HG03196 (cell line): ENCODE results near the gene CEP72.
"Not testable (repeated sequence)": the region's sequence is repeated elsewhere in the genome, so short reads cannot be mapped to it uniquely, and the experiment has no call there.

ENCODE experiments used
- ATAC-seq: cut with Tn5 transposase; IDR thresholded peaks from one replicate; pipeline ENCODE4 v1.9.1; 2021; ENCODE audit not compliant: unreplicated experiment

The CEP72 gene, protein sequence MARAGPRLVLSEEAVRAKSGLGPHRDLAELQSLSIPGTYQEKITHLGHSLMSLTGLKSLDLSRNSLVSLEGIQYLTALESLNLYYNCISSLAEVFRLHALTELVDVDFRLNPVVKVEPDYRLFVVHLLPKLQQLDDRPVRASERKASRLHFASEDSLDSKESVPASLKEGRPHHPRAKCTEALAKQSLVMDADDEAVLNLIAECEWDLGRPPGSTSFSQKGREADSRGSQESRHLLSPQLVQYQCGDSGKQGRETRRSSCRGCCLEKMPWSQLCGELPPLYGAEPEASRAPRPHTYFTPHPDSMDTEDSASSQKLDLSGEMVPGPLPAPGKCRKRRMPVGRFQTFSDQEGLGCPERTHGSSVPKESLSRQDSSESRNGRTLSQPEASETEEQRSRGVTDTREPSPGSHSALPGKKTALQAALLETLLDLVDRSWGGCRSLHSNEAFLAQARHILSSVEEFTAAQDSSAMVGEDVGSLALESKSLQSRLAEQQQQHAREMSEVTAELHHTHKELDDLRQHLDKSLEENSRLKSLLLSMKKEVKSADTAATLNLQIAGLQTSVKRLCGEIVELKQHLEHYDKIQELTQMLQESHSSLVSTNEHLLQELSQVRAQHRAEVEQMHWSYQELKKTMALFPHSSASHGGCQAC

DNA sequence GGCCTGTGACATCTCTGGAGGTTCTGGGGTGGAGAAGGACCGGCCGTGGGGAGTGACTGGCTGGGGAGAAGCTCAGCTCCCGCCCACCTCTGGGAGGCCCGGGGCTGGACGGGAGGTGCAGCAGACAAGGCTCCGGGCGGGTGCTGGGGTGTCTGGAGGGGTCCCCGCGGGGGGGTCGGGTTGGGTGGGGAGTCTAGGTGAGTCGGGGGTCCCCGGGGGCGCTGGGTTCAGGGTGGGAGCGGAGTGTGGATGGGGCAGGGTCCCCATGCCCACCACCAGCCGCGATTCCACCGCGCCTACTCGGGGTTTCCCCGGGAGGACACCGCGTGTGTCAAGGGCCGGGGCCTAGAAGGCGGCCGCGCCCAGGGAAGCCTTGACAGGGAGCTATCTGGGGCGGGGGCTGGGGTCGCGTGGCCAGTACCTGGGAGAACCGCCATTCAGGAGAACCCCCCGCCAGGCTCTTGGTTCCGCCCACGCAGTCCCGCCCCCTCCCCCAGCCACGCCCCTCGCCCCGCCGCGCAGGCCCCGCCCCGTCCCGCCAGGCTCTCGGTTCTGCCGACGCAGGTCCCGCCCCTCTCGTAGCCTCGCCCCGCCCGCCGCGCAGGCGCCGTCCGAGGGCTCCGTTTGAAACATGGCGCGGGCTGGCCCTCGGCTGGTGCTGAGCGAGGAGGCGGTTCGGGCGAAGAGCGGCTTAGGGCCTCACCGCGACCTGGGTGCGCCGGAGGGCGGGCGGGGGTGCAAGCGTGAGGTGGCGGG lies at the start of gene CEP72:
TSS of gene CEP72 (plus strand) at position 610 of the 756 bp plus-strand sequence. CDS start at position 632, 22 bp downstream.
- ATAC-seq, result peak; percentile 72

DNA sequence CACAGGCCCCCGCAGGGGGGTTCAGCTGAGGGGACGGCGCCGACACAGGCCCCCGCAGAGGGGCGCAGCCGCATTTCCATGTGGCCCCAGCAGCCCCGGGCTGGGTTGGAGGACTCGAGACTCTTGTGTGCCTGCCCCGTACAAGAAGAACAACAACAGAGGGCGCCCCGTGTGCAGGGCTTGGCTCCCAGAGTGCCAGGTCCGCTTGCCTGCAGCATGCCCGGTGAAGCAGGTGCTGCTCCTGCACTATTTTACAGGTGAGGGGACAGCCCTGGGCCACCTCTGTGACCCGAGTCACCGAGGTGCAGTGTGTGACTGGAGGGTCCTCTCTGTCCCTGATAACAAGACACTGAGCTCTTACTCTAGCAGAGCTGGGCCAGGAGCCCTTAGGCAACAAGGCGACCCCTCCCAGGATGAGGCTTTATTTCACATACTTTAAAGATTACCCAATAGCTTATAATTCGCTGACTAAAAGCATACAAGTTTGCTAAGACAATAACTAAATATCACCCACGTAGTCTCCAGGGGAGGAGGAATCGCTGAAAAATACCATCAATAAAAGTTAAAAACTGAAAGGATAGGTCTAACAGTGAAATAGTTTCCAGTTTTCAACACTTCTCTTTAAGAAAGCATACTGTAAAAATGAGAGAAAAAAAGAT lies 46.2 kb upstream of the CEP72 start:
- no peak for ATAC-seq

DNA sequence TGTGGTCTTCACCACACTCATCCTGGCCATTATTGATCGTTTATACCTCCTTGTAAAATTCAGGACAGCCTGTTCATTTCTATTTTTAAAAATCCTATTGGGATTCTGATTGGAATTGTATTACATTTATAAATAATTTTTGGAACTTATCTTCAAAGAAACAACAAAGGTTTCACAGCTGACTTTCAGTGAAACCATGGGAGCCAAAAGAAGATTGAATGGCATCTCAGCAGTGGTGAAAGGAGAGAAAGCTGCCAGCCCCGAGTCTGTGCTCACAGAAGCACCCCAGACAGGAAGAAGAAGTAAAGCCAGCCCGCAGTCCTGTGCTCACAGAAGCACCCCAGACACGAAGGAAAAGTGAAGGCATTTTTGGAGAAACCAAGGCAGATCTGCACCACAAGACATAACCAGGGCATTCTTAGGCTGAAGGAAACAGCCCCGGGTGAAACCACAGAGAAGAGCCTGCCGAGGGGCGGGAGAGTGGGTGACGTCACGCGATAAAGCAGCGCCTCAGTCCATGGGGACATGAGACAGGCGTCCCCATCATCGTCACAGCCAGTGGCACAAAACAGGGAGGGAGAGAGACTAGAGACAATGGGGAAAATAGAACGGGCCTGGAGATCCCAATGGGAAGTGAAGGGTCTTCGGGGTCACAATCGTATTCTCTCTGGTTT lies 45.4 kb upstream of the CEP72 start:
- ATAC-seq, result no peak

DNA sequence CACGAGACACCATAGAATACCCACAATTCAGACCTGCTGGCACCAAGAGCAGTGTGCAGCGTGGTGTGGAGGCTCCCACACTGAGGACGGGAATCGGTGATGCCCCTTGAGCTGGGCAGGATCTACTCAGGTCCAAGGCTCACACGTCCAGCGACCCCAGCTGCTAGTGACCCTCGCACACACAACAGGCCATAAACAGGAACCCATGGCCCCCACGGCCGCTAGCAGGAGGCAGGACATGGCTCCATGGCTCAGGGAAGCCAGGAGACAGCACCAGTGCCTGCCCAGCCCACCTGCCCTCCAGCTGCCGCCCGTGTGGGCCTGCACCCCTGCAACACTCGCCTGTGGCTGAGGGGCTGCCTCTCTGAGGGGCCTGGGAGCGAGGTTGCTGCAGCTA lies 44.5 kb upstream of the CEP72 start:
- no peak for ATAC-seq

DNA sequence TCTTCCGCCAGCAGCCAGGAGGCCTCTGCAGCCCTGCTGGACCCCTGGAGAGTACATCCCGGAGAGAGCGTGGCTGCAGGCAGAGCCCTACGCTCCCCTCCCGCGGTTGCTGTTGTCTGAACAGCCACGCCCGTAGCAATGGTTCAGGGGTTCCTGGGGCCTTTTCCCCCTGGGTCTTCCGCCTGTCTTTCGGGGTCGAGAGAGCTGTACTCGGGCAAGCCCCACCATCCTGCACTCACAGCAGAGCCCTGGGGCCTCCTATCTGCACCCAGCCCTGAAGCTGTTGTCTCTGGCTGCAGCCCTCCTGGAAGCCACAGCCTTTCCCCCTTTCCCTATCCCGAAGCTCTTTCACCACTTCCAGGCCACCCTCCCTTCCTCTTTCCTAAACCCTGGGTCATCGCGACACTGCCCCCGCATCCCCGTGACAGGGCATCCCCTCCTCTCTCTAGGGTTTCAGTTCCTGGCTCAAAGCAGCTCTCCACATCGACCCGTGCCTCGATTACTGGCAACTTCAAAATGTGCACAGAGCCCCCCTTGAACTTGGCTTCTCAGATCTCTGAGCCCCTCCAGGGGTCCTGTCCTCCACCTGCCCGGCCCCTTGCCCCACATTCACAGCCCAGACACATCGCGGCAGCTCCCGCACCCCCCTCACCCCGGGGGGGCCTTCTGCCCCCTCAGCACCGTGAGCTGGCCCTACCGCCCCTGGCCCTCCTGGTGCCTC lies 43.9 kb upstream of the CEP72 start:
- ATAC-seq, result no peak

DNA sequence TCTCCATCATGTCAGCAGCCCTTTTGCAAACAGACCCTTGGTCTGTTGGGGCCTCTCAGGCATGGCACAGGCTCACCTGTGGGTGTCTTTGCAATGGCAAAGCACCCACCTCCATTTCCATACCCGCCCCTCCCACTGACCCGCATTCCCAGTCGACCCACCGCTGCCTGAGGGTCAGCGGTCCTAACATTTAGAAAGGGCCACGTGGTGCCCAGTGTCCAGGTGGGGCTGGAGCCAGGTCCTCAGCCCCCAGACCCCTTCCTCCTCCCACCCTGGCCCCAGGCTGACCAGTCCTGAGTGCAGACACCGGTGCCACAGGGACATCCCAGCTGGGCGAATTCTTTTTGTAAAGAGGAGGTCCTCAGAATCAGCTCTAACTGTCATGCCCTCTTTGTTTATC lies 43.3 kb upstream of the CEP72 start:
- ATAC-seq, result no peak

DNA sequence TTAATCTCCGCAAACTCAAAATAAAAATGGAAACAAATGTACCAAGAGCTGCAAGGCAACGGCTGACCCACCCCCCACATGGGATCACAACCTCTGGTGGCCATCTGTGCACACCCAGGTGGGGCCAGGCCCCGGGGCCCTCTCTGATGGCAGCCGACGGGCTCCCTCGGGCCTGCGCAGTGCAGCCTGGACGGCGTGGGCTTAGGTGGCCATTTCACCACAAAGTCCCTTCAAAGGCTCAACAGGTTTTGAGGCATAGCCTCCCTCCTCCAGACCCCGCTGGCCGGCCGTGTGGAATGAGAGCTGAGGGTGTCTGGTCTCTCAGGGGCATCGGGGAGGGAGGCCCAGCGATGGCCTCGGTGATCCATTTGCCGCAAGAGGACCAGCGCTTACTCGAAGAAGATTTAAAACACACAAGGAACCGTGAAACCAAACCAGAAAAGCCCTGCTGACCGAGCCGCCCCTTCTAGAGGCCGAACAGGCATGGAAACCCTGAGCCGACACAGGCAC lies 42.7 kb upstream of the CEP72 start:
- no peak for ATAC-seq

DNA sequence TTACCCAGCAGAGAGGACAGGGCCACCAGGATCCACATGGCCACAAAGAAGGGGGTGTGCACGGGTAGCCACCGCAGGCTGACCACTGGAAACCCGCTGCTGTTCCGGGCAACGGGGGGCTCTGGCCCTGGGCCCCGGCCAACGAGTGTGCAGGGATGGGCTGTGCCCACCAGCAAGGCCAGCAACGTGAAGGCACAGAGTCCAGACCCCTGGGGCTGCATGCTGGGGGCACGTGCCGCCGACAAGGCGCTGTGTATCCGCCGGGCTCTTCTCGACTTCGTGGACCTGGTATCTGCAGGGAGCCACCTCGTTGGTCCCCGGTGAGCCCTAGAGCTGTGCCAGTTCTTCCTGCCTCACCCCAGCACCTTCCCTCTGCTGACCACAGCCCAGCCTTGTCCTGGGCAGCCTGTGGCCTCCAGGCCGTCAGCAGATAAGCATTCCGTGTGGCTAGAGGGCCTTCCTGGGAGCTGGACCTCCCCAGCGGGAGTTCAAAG lies 42.2 kb upstream of the CEP72 start:
- ATAC-seq, result no peak

DNA sequence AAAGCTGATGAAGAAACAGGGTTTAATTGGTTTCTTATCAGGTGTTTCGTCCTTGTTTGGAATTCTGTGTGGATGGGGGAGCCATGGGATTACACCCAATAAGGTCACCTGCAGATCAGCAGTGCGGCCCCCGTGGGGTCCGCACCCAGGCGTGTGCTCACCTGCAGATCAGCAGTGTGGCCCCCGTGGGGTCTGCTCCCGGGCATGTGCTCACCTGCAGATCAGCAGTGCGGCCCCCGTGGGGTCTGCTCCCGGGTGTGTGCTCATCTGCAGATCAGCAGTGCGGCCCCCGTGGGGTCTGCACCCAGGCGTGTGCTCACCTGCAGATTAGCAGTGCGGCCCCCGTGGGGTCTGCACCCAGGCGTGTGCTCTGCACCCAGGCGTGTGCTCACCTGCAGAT lies 41.7 kb upstream of the CEP72 start:
- no peak for ATAC-seq

DNA sequence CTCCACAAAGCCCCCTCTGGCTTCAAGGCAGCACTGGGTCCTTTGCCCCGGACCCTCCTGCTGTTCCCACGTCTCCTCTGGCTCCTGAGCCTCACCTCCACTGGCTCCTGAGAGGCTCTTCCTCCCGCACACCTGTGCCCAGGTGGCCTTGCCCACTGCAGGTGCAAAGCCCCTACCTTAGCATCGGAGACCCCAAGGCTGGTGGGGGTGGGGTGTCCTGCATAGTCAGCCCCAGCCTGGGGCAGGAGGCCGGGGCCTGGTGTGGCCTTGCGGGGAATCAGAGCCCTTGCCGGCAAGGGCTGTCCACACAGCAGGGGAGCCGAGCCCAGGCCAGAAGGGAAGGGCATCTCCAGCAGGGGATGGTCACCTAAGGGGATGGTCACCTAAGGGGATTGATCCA lies 41.3 kb upstream of the CEP72 start:
- no peak for ATAC-seq

DNA sequence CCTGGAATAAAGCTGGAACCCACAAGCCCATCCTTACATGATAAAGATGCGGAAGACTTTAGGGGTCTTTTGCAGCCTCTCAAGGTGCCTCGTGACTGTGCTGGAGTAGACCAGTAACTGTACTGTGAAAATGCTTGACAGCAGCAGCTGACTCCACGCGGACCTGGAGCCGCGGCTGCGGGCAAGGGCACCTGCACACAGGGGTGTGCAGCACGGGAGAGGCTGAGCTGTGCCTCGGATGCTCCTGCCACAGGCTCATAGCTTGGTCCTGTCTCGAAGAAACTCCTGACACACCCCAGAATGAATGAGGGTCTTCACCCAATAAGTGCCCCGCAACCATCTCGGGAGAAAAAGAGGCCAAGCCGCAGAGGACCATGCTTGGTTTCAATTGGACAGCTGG lies 40.3 kb upstream of the CEP72 start:
- no peak for ATAC-seq

DNA sequence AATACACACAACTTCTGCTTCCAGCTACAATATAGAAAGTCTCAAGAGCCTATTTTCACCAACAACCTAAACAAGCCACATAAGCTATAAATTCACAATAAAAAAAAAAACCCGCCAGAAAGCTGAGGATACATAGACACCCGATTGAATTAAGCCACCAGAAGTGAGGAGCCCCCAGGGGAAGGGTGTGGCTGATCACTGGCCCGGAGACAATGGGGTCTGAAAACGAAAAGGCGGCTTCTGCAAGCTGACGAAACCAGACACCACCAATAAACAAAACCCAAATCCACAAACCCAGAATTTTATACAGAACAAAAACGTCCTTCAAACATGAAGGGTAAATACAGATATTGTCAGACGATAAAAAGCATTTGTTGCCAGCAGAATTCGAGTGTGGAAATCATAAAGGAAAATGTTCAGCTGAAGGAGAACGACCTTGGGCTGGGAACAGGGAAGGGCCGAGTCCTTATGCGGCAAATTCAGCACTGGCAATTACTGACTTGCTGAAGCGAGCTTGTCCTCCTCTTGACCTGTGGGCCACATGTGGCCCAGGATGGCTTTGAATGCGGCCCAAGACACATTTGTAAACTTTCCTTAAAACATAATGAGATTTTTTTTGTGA lies 39.6 kb upstream of the CEP72 start:
- no peak for ATAC-seq

DNA sequence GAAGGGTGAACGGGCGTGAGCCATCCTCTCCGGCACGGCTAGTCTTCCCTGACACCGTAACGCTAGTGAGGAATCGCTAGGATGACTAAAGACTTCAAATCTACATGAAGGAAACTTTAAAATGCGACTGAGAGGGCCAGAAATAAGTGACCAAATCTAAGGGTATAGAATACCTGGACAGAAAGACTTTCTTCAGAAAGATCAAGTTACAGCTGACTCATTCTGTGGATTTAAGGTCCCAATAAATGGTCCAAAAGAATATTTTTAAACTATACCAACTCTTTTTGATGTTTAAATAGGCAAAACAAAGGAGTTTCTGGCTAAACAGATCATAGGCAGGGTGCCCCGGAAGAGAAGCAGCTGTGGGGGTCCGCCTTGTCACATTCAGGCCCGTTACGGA lies 38.9 kb upstream of the CEP72 start:
- ATAC-seq, result no peak

DNA sequence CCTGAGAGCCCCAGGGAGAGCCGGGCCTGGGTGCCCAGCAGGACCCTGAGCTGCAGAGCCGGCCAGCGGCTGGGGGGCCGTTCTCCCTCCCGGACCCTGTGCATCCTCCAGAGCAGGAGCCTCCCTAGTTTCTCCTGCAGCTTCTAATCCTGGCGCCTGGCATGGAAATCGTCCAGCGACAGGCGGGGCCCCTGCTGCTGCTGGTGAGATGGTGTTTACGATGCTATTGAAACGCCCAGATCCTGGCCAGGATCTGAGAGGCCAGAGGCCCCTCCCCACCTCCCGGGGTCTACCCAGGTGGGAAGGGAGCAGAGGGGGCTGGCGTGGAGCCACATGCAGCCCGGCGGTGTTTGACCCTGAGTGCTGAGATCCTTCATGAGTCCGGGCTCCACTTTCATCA lies 38.2 kb upstream of the CEP72 start:
- no peak for ATAC-seq

DNA sequence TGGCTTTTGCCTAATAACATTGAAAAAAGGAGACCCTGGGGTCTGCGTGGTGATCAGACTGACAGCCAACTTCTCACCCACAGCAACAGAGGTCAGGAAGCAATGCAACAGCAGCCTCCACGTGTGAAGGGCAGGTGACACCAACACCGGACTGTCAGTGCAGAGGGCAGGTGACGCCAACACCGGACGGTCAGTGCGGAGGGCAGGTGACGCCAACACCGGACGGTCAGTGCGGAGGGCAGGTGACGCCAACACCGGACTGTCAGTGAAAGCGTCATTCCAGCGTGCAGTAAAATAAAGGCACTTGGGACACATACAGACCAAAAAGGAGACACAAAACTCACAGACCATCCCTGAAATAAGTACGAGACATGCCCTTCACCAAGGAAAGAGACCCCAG lies 37.2 kb upstream of the CEP72 start:
- no peak for ATAC-seq

DNA sequence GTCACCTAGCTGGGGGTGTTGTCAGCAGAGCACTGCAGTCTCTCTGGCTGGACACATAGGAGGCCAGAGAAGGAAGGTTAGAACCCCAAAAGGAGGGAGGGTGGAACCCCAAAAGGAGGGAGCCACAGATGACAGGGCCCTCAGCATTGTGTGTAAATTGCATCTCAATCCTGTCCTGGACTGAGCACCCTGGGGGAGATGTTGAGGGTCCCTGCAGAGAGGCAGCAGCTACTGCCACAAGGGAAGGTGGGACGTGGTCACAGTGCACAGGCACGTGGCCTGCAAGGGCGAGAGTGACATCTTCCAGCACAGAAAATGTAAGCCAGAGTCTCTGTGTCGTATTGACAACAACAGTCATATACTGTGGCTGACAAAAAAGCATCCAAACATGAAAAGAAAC lies 36.5 kb upstream of the CEP72 start:
- no peak for ATAC-seq

DNA sequence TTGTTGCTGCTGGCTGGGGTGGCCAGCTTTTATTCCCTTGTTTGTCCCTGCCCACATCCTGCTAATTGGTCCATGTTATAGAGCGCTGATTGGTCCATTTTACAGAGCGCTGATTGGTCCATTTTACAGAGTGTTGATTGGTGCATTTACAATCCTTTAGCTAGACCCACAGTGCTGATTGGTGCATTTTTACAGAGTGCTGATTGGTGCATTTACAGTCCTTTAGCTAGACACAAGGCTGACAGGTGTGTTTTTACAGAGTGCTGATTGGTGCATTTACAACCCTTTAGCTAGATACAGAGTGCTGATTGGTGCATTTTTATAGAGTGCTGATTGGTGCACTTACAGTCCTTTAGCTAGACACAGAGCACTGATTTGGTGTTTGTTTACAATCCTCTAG lies 34.9 kb upstream of the CEP72 start:
- not testable (repeated sequence) for ATAC-seq

DNA sequence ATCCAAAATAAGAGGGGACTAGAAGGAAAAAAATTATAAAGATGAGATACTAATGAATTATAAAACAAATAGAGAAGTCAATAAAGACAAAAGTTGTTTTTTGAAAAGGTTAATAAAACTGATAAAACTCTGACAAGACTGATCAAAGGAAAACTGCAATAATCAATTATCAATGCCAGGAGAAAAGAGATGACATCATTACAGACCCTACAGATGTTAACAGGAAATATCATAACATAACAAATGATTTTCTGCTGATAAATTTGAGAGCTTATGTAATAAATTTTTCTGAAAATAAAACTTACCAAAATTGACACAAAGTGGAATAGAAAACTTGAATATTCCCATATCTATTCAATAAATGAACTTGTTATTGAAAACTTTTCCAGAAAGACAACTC lies 34.3 kb upstream of the CEP72 start:
- no peak for ATAC-seq

DNA sequence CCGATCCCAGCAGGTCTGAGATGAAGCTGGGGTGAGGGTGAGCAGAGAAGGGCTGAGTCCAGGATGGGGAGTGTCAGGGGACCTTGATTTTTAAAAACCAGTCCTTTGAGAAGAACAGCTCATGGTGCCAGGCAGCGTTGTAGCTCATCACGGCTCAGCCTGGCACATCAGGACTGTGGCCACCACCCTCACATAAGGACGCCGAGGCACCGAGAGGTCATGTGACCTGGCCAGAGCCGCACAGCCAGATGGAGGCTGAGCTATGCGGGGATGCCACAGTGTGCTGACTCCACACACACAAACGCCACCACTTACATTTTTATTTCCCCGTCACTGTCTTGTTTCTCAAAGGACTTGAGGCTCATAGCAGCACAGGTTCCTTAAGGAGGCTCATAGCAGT lies 32.9 kb upstream of the CEP72 start:
- ATAC-seq, result no peak
